Measurements from ENCODE around the gene OR2AJ1.

- no peak for TF ChIP-seq POLR2A (IDR thresholded peaks at IDR 0.05)
- TF ChIP-seq CTCF (IDR thresholded peaks at IDR 0.05): no peak
These were observed at the start of gene OR2AJ1 for GRCh38 chr1:247924868-247925267.

Data from Peyer's patch (tissue), 4 donors.